IPS DF 4.7 (cell line): Measurements from ENCODE around the gene XDH.

ENCODE experiments used
- DNase-seq: peaks from one replicate; pipeline ENCODE4 v3.0.0-alpha.2; 2013; ENCODE audit warnings: low spot score; ENCODE audit errors: extremely low read depth

The XDH gene

DNA sequence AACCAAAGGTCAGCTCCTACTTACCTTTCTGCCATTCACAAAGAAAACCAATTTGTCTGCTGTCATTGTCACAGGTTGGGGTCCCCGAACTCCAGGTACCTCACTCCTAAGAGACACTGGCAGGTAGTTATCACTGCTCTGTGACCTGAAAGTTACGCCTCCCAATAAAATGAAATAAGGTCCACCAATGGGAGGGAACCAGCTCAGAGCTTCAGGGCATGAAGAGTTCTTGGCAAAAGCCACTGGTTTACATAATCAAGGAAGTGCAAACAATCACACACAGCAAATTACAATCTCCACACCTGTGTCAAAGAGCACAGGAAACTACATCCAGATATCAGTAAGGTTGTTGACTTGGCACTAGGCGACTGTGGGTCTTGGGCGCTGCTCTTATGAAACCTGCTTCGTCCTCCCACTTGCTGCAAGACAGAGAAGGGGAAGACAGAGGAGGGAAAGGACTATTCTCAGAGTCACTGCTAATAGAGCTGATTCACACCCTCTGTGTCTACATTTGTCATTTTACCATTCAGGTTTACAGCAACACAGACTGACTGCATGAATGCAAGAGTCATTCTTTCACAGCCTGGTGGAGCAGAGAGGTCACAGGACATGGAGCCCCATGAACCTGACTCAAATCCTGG lies at the start of gene XDH:
XDH (minus strand) TSS at position 142 of the 641 bp plus-strand sequence; CDS start at position 66, 76 bp downstream.
- DNase-seq: no peak

DNA sequence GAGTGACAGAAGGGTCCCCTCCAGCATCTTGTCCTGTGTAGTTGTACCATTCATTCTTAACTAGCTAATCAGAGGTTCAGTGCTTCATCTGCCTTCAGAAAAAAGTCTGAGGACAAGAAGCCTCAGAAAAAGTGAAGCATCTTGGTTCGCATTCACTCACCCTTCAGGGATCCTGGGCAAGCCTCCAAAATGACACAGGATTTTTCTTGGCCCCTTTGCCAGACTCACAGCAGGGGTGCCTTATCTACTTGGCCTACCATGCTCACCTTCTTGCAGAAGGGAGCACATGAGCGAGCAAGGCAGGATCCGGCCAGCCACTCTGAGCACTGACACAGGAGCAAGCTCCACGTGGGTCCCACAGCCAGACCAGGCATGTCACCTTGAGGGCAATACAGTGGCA lies 43.1 kb upstream of the XDH start:
- DNase-seq: no peak

DNA sequence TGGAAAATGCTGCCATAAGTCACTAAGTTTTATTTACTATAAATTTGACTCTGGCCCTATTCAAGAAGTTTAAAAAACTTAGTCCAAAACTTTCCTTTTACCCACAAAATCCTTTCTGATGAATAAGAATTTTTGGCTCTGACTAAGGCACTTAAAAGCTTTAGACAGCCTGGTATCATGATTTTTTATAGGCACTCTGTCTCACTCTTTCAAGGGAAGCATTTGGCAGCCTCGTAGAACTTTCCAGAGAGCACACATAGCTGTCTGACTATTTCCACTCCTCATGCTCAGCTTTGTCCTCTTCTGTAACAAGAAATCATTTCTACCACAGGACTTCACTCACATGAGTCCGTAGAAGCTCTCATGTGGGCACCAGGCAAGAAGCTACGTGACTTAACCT lies 32.3 kb upstream of the XDH start:
- DNase-seq: no peak

DNA sequence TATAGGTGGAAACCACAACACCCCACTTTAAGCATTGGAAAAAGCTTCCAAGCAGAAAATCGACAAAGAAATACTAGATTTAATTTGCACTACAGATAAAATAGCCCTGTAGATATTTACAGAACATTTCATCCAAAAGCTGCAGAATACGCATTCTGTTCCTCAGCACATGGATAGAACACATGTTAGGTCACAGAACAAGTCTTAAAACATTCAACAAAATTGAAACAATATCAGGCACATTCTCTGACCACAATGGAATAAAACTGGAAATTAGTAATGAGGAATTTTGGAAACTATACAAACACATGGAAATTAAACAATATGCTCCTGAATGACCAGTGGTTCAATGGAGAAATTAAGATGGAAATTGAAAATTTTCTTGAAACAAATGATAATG lies 27.8 kb upstream of the XDH start:
- DNase-seq: no peak

DNA sequence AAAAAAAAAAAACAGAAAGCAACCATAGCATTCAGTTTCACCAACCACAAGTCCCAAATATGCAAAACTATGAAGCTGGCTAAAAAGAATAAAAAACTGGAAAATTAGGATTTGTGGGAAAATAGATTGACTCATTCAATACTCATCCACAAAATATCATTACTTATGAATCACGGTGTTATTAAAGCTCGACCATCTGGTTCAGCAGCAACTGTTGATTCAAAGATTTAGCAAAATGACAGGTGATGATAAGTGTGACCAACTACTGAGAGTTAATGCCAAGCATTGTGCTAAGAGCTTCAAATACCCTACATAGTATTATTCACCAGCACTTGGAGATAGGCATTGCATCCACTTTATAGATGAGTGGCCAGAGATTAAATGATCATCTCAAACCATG lies 26.2 kb upstream of the XDH start:
- DNase-seq: no peak

DNA sequence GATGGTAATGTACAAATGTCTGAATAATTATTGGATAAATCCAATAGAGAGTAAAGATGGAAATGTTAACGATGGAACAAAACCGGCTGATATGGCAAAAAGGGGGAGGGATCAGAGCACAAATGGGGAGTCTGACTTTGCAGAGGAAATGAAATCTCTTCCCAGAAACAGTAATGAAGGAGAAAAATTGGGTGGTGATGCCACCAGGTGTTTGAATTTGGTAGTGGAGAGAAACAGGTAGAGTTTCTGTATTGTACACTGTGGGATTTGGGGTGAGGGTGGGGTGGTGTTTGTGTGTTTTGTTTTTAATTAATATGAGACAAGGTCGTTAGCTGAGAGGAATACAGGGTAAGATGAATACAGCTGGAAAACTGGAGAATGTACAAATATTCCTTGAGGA lies 20.4 kb upstream of the XDH start:
- DNase-seq: no peak

DNA sequence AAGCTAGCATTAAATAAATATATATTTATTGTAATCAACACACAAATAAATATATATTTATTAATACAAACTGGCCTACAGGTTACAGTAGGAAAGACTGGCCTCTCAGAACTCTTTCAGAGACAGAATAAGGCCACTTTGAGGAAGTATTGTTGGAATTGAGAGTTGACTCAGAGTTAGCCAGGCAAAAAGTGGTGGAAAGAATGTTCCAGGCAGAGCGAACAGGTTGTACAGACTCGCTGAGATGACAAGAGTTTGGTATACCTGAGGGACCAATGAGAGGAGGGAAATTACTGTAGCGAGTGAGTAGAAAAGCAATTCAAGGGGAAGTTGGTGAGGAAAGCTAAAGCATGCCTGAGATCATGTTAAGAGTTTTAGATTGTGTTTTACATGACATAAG lies 19.0 kb upstream of the XDH start:
- no peak for DNase-seq

DNA sequence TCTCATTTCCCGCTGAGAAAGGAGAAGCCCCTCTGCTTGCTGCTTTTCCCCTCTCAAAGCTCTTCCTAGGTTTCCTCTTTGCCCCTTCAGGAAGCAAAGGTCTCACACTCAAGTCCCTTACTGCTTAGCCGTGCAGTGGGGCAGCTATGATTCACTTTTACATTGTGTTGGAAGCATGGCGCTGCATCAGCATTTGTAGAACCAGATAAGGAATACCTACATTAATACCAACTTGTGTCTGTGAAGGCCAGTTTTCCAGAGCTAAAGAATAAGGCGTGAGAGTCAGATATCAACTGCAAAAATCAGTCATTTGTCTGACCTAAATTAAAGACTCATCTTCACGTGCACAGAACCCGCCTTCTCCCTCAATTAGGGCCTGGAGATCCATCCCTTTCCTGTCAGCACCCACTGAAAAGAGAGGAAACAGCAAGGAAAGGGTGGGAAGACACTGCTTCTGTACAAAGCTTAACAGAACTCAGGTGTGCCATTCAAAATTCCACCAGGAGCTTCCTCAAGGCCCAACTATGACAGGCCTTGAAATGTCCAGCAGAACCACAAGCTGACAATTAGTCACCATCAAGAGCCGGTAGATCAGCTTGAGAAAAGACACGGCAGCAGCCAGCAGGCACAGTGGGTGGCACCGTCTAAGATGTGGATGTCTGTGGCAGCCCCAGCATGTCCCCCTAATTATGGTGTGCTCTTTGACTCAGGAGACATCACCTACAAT lies 16.1 kb upstream of the XDH start:
- DNase-seq: no peak

DNA sequence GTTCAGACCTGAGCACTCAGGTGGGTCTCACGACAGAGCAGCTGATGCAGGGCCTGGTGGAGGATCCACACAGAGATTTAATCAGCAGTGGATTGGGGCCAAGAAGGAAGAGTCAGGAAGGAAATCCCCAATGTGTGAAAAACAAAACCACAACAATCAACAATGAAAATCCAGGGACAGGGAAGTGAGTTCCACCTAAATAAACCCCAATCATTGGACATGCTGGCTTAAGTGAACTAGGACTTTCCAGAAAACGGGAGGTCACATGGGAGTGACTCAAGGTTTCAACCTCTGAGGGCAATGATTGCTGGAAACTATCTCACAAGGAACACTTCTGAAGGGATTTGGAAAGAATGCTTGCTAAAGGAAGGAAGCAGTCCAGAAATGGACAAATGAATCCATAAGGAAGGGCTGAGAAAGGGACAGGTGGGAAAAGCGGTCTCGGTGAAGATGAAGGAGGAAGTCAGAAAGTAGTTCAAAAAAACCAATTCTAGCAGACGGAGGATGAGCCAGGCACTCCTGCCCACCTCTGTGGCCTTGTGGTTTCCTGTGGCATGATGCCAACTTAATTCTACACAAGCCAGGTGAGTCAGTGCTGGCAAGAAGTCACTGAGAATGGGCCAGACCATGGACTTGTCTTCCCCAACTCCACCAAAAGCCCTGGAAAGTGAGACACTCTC lies 15.4 kb upstream of the XDH start:
- no peak for DNase-seq

DNA sequence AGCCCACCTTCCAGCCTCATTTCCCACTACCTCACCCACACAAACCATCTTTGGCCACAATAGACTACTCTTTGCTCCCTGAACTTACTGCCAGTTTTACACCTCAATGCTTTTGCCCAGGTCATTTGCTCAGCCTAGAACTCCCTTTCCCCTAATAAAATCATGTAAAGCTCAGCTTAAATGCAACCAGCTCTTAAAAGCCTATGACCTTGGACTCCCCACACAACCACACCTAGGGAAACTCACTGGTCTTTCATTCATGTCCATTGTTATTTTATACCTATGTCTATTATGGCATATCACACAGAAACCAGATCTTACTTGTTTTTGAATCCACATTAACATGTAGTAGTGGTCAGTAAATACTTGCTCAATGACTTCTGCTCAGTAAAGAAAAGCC lies 14.5 kb upstream of the XDH start:
- DNase-seq: no peak

DNA sequence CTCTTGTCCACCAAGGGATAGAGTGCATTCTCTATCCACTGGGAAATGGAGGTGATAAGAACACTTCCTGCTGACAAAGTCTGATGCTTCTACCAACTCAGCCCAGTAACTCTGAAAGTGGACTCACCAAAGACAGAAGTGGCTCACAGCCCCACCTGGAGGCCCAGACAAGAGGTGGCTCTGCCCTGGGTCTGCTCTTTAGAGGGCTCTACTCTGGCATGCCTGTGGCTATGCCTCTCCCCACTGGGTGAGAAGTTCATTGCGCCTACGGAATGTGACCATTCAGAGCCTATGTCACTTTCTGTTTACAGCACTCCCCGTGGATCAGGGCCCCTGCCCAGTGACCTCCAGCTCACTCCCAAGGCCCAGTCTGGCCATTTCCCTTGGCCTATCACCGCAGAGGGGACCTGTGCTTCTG lies 13.5 kb upstream of the XDH start:
- no peak for DNase-seq

DNA sequence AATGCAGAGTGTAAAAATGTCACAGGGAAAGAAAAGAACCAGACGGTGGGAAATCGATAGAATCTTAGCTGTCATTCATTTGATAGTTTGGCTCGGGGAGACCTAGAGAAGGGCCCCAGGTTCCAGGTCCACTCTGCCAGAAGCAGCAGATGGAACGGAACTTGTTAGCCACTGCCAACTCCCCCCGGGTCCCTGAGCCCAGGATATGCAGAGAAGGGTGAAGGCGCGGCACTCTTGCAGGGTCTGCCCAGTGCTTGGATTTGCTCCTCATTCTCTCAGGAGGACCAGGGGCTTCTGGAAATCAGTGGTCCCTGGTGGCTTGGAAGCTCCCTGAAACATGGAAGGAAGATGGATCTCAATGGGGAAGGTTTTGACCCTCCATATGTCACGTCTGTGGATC lies 11.6 kb upstream of the XDH start:
- DNase-seq: no peak

DNA sequence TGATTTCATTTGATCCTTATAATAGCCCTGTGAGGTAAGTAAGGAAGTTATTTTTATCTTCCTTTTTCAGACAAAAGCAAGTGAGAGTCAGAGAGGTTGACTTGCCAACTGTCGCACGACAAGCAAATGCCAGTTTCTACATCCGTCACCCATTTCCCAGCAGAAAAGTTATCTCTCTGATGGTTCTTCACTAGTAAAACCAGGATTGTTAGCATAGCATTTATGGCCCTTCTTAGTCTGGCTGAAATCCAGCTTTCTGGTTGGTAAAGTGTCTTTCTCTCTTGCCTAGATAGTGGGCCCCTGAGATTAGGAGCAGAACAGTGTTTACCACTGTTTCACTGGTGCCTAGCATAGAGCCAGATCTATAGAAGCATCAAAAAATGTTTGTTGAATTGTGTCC lies 7.1 kb upstream of the XDH start:
- DNase-seq: no peak

DNA sequence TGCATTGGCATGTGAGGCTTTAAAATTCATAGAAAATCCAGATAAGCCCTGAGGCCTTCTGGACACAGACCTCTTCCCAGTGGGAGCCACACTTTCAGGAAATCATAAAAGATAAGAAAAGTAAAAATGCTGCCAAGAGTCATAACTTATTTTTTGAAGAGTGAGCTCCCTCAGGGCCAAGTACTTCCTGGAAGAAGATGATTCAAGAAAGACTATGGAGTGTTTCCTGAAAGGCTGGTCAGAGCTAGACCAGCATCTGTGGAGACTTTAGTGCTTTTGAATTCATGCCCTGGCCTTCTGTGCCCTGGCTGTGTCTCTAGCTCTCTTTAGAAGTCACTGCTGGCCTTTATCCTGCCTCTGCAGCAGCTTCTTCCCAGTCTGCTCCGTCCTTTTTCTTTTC lies 6.4 kb upstream of the XDH start:
- DNase-seq: no peak

DNA sequence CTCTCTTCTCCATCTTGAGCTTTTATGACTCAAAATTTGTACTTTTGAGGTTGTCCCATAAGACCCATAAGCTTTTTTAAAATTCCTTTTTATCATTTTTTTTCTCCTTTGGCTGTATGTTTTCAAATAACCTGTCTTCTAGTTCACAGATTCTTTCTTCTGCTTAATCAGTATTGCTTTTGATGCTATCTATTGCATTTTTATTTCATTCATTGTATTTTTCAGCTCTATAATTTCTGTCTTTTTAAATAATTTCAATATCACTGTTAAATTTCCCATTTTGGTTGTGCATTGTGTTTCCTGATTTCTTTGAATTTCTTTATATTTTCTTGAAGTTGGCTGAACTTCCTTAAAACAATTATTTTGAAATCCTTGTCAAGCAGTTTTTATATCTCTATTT lies 4.8 kb upstream of the XDH start:
- DNase-seq: no peak

DNA sequence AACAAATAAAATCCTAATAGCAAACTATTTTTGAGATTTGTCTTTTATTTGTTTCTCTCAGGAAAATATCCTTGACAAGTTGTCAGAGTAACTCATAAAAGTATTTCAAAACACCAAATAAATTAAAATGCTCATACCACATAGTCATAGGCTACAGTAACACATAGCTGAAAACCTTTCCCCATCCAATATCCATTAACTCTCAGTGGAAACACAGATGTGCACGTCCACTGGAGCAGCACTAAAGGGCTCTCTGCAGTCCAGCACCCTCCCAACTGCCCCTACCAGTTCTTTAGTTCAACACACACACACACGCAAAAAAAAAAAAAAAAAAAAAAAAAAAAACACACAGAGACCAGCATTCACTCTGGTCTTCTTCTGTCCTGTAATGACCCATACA lies 879 bp upstream of the XDH start:
- DNase-seq: no peak

DNA sequence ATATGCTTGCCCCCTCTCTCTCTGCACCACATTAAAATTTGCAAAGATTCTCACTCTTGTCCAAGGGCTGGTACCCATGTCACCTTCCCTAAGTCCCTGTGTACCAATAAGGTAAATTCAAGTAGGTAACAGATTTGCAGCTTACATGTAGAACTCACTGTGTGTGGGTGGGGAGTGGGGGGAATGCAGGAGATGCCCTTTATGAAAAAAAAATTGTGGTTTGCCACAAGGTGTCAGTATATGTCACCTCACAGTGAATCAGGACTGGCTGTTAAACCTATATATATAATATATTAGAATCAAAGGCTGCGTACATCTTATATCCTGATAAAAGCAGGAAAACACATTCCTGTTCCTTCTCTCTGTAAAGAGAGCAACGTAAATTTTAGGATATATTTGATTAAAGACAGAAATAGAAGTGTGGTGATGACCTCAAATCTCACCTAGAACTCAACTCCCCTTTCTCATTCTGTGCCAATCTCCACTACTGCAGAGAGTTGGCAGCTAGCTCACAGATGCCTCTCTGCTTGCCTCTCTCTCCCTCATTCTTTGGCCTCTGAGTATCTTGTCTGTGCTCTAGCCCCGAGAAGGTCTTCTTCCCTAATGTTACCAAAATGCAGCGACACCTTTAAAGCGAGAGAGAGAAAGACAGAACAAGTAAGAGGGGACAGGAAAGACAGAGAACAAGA lies 536 bp downstream of the XDH start:
- DNase-seq: no peak

DNA sequence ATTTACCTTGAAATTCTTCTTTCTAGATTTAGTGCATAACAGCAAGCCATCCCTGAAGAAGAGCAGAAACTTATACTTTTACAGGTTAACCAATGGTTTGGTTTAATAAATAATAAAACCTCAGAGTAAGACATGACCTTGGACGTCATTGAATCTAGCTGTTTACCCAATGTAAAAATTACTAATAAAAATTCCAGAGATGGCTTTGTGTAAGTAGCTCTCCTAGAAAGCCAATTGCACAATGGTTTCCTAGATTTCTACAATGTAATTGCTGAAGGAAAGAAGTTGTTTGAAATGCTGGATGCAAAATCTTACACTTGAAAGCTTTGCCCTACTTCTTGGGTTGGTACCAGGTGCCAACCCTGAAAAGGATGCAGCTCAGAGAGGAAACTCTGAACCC lies 1.5 kb downstream of the XDH start:
- no peak for DNase-seq

DNA sequence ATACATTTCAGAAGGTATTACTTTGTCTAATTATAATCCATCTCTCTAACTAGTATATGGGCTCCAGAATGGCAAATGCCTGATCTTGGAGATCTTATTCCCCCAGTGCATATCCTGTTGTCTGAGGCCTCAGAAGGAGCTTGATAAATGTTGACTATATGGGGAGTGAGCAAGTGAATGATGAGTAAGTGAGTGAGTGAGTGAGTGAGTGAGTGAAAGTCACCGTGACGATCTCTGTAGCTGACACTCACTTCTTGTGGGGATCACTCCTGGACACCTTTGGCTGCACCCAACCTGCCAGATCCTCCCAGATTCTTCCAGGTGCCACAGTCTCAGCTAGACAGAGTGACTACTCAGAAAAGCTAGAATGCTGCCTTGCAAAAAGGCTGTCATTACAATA lies 2.8 kb downstream of the XDH start:
- DNase-seq: no peak

DNA sequence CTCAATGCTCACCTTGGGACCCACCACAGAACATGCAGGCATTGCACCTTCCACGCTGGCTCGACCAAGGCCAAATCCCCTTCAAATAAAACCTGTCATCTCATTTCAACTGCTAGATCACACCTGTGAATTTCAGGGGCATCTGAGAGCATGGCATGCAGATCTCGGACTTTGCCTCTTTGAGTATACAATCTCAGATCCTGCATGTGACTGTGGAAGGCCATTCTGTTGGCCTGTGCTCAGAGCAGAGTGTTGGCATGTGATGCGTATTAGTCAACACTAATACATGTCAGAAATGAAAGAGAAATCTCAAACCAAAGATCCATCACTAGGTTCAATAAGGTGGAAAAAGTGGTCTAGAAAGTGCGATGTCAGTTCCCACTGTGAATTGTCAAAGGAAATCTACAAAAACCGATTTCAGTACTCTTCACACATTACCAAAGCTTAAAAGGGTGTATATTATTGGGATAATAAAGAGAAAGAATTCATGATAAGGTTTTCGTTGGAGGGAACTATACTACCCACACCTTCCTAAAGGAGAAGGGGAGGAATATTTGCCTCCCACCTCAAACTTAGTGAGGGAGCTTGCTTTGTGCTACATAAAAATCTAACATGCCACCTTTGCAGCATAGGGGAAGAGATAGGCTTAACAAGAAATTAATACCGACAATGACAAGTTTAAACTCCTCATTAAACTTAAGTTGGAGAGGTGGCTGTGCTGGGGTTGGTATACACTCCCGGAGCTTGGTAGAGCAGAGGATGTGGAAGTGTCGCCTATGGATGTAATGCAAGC lies 7.8 kb downstream of the XDH start:
- DNase-seq: no peak

DNA sequence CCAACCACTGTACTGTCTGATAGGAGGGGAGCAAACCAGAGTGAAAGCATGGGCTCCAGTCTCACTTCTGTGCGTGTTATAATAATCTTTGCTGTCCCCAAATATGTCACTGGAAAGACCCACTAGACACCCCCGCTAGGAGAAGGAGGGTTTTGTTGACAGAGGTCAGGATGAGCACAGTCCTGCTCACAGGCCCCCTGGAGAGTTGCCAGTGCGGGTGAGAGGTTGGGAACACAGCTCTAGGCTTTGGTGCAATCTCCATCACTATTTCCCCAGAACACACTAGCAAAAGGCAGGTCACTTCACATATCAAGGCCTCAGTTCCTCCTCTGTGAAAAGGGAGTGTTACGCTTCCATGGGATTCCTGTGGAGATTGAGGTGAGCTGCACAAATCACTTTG lies 9.7 kb downstream of the XDH start:
- DNase-seq: no peak
